Hepatocyte (in vitro differentiated cells): ENCODE measurements around the gene MAPKBP1.

Experiments used
- CTCF ChIP-seq: fragments of 200-600 bp; sonication (generic); IDR thresholded peaks from 2 replicates; pipeline ENCODE4 v1.5.1; 2016; ENCODE audit warnings: antibody characterized with exemption, mild to moderate bottlenecking; ENCODE audit not compliant: poor library complexity
- EZH2 ChIP-seq: fragments of 200-600 bp; sonication (generic); IDR thresholded peaks from 2 replicates; pipeline ENCODE4 v1.6.1; 2016; ENCODE audit warnings: antibody characterized with exemption, mild to moderate bottlenecking, borderline replicate concordance

DNA sequence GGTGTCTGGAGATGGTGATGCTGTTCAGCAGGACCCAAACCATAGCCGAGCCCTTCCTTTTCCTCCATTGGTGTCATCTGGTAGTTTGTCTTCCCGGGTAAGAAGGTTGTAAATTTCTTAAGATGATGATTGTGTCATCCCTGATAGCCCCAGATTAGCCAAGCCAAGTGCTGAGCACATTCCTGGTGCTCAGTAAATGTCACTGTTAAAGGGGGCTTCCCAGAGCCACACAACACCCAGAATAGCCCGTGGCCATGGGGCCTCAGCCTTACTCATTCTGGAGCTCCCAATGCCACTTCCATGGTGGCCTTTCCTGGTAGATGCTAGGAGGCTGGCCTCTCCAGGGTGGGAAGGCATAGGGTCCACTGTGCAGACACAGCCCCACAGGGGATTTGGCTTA, 59.8 kb downstream of the MAPKBP1 start:
- no peak for TF ChIP-seq EZH2
- TF ChIP-seq CTCF = no peak
